PC-3 (cell line): Measurements from ENCODE around the gene PRMT1. TPM values are rescaled to one million over a fixed set of nuclear protein-coding genes. Genes with fewer than 3 reads are reported as not detected.
"Not testable (repeated sequence)": the region's sequence is repeated elsewhere in the genome, so short reads cannot be mapped to it uniquely, and the experiment has no call there.

Experiments
- ATAC-seq: fragments of 200-7000 bp; cut with Tn5 transposase; 2 replicates; pipeline ENCODE4 v1.9.1; 2020; ENCODE audit warnings: mild to moderate bottlenecking, moderate library complexity
- BruUV-seq: library from RNA; stranded (reverse); fragments of 400-500 nt; replicated peaks from 2 replicates; lab custom pipeline; 2021; lab: Mats Ljungman, UMichigan
- CTCF ChIA-PET: fragments of 300-600 bp; sonication (Branson Sonifier 250); formaldehyde crosslinking; loops from one replicate; lab custom pipeline; 2022; ENCODE audit warnings: antibody characterized with exemption; lab: Charles Lee
- POLR2A ChIA-PET: fragments of 300-600 bp; sonication (Branson Sonifier 250); formaldehyde crosslinking; loops from one replicate; lab custom pipeline; 2022; ENCODE audit warnings: antibody characterized with exemption; ENCODE audit not compliant: unreplicated experiment; lab: Charles Lee
- DNase-seq: peaks from one replicate; pipeline ENCODE4 v3.0.0-alpha.2; 2015
- H2AFZ ChIP-seq: fragments of 300-600 bp; sonication (generic); 2 replicates; pipeline ENCODE4 v1.6.0; 2016; ENCODE audit warnings: antibody characterized with exemption, low read length
- H3F3A ChIP-seq: fragments of 300-600 bp; sonication (generic); one replicate; pipeline ENCODE4 v1.6.0; 2017; ENCODE audit warnings: antibody characterized with exemption, low read length, control low read depth, mild to moderate bottlenecking; ENCODE audit not compliant: unreplicated experiment
- H3K27ac ChIP-seq: fragments of 300-600 bp; sonication (generic); 2 replicates; pipeline ENCODE4 v1.5.1; 2016; ENCODE audit warnings: mild to moderate bottlenecking, low read length
- H3K27me3 ChIP-seq: fragments of 300-600 bp; sonication (generic); 2 replicates; pipeline ENCODE4 v1.6.1; 2016; ENCODE audit warnings: low read length, mixed read lengths
- H3K36me3 ChIP-seq: fragments of 300-600 bp; sonication (generic); 2 replicates; pipeline ENCODE4 v1.6.1; 2016; ENCODE audit warnings: low read depth, mixed run types, low read length, mixed read lengths
- H3K4me1 ChIP-seq: fragments of 300-600 bp; sonication (generic); 2 replicates; pipeline ENCODE4 v1.5.1; 2016; ENCODE audit warnings: low read length; ENCODE audit not compliant: insufficient read depth
- H3K4me2 ChIP-seq: fragments of 300-600 bp; sonication (generic); 2 replicates; pipeline ENCODE4 v1.6.0; 2016; ENCODE audit warnings: low read length
- H3K4me3 ChIP-seq: fragments of 300-600 bp; sonication (generic); 2 replicates; pipeline ENCODE4 v1.5.1; 2016; ENCODE audit warnings: mild to moderate bottlenecking, low read length, mixed read lengths
- H3K79me2 ChIP-seq: fragments of 300-600 bp; sonication (generic); 2 replicates; pipeline ENCODE4 v1.6.1; 2017; ENCODE audit warnings: low read length, mixed read lengths
- H3K9ac ChIP-seq: fragments of 300-600 bp; sonication (generic); 2 replicates; pipeline ENCODE4 v1.6.0; 2016; ENCODE audit warnings: mild to moderate bottlenecking, low read length
- H3K9me2 ChIP-seq: fragments of 300-600 bp; sonication (generic); replicated peaks from 2 replicates; pipeline ENCODE4 v1.6.1; 2016; ENCODE audit warnings: mixed run types, low read length, mixed read lengths
- H3K9me3 ChIP-seq: fragments of 300-600 bp; sonication (generic); 2 replicates; pipeline ENCODE4 v1.6.1; 2016; ENCODE audit warnings: low read length, mixed read lengths
- H4K20me1 ChIP-seq: fragments of 300-600 bp; sonication (generic); 2 replicates; pipeline ENCODE4 v1.6.1; 2016; ENCODE audit warnings: low read length, mixed read lengths
- EZH2 ChIP-seq: fragments of 300-600 bp; sonication (generic); IDR thresholded peaks from one replicate; pipeline ENCODE4 v1.6.1; 2017; ENCODE audit warnings: antibody characterized with exemption, mild to moderate bottlenecking, low read length; ENCODE audit not compliant: unreplicated experiment
- EZH2phosphoT487 ChIP-seq: fragments of 300-600 bp; sonication (generic); IDR thresholded peaks from 2 replicates; pipeline ENCODE4 v1.6.1; 2018; ENCODE audit warnings: mild to moderate bottlenecking, antibody characterized with exemption, low read length, borderline replicate concordance
- intact Hi-C: fragments of 100-400 bp; cut with micrococcal nuclease; formaldehyde crosslinking; loops from 2 replicates; pipeline ENCODE4 v1.9.0; 2023
- total RNA-seq: library from RNA; depleted of rRNA; stranded (reverse); fragments of >200 nt; gene quantifications from 2 replicates; pipeline ENCODE4 v1.2.3, GENCODE V29; 2014
- TF ChIP-seq, protein P1 (sequence below): fragments of 300-600 bp; sonication (generic); conservative IDR thresholded peaks from 2 replicates; pipeline ENCODE4 v1.5.1; 2017; ENCODE audit warnings: antibody characterized with exemption, low read depth, mild to moderate bottlenecking, low read length

Gene PRMT1
- total RNA-seq, 1 experiment from 2014 or later: 625 TPM

DNA sequence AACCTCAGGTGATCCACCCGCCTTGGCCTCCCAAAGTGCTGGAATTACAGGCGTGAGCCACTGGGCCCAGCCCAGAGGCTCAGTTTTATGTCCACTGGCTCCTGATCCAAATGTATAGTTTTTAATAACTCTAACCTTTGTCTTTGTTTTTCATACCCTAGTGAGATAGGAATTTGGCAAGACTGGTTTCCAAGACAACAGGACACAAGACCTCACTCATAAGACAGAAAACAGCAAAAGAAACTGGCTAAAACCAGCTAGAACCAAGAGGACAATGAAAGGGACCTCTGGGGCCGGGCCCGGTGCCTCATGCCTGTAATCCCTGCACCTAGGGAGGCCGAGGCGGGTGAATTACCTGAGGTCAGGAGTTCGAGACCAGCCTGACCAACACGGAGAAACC lies 41.4 kb downstream of the PRMT1 start:
- no peak for DNase-seq
- Histone ChIP-seq H3F3A (no peaks in the 10 kb centered on the region), H3K9me3 (no peaks in the 10 kb centered on the region), H3K27me3 (no peaks in the 10 kb centered on the region), H3K36me3 (no peaks in the 10 kb centered on the region), H3K4me2 (no peak overlapping the region), H3K4me3 (no peak overlapping the region), H2AFZ (no peak overlapping the region), H3K9me2 (no peaks in the 10 kb centered on the region), H4K20me1 (no peaks in the 10 kb centered on the region), H3K4me1 (peaks cover 4% of the 10 kb centered on the region; the same call in 1 of the 2 replicates), H3K27ac (no peak overlapping the region), H3K9ac (no peak overlapping the region), H3K79me2 (no peaks in the 10 kb centered on the region)
- ChIA-PET POLR2A (interaction anchor here (0.6 kb wide), 1 partner anchor 42 kb away, joined by 4 read pairs; no protein-coding TSS in a partner anchor), CTCF (interaction anchor here (0.6 kb wide), 1 partner anchor 79 kb away, joined by 3 read pairs; the partner anchor contains the start of gene RRAS)
- intact Hi-C loops: no loop called here
- no TSS peak for BruUV-seq
- no peak for TF ChIP-seq EZH2phosphoT487
- no peak for TF ChIP-seq EZH2
- TF ChIP-seq, protein P1, sequence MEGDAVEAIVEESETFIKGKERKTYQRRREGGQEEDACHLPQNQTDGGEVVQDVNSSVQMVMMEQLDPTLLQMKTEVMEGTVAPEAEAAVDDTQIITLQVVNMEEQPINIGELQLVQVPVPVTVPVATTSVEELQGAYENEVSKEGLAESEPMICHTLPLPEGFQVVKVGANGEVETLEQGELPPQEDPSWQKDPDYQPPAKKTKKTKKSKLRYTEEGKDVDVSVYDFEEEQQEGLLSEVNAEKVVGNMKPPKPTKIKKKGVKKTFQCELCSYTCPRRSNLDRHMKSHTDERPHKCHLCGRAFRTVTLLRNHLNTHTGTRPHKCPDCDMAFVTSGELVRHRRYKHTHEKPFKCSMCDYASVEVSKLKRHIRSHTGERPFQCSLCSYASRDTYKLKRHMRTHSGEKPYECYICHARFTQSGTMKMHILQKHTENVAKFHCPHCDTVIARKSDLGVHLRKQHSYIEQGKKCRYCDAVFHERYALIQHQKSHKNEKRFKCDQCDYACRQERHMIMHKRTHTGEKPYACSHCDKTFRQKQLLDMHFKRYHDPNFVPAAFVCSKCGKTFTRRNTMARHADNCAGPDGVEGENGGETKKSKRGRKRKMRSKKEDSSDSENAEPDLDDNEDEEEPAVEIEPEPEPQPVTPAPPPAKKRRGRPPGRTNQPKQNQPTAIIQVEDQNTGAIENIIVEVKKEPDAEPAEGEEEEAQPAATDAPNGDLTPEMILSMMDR: no peak
- ATAC-seq: 0 out of 2 replicates have a peak, but pooled peaks have one; percentile 22

DNA sequence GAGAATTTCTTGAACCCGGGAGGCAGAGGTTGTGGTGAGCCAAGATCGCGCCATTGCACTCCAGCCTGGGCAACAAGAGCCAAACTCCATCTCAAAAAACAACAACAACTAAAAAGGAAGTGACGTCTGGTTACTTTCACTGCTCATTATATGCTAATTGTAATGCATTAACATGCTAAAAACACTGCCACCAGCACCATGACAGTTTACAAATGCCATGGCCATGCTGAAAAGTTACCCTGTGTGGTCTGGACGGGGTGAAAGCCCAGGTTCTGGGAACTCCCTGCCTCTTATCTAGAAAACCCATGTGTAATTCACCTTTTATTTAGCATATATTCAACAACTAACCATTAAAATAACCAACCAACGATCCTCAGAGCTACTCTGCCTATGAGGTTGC lies 41.9 kb downstream of the PRMT1 start:
- Histone ChIP-seq H3K4me1 (no peaks in the 10 kb centered on the region), H2AFZ (no peak overlapping the region), H3K36me3 (no peaks in the 10 kb centered on the region), H3K27ac (no peak overlapping the region), H3K9me3 (no peaks in the 10 kb centered on the region), H3K79me2 (no peaks in the 10 kb centered on the region), H3K27me3 (no peaks in the 10 kb centered on the region), H3K4me3 (no peak overlapping the region), H3F3A (no peaks in the 10 kb centered on the region), H4K20me1 (no peaks in the 10 kb centered on the region), H3K9ac (no peak overlapping the region), H3K4me2 (no peak overlapping the region), H3K9me2 (no peaks in the 10 kb centered on the region)
- intact Hi-C loops: no loop called here
- ChIA-PET POLR2A (no interaction called here), CTCF (no interaction called here)
- no peak for TF ChIP-seq EZH2
- TF ChIP-seq EZH2phosphoT487: no peak
- TF ChIP-seq, protein P1: no peak
- BruUV-seq: no TSS peak
- ATAC-seq (no peak), DNase-seq (no peak)

DNA sequence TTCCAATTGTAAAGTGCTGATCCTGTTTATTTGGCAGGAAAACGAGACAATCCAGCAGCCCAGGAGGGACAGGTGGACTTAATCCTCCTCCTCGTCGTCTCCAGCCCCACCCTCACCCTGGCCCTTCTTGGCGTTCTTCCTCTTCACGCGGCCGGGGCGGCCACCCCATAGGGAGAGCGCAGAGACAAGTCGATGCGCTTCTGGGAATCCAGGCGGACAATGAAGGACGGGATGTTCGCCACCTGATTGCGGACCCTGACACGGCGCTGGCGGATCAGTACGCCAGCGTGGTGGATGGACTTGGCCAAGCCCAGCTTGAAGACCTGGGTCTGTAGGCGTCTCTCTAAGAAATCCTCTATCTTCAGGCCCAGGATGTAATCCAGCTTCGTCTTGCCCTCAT lies 42.3 kb downstream of the PRMT1 start:
- intact Hi-C loops: not testable (repeated sequence)
- CTCF ChIA-PET: interaction anchor here (0.6 kb wide), 1 partner anchor 173 kb away, joined by 6 read pairs; no protein-coding TSS in a partner anchor

More for the DNA sequence above, 42.3 kb downstream of the PRMT1 start:
- H3F3A ChIP-seq, H3K9me3 ChIP-seq, H3K9ac ChIP-seq, BruUV-seq, H3K27ac ChIP-seq, H4K20me1 ChIP-seq, H3K79me2 ChIP-seq, H3K4me2 ChIP-seq, H3K4me1 ChIP-seq, POLR2A ChIA-PET, H3K27me3 ChIP-seq, H3K36me3 ChIP-seq, ATAC-seq, DNase-seq, H2AFZ ChIP-seq, H3K9me2 ChIP-seq, H3K4me3 ChIP-seq: not testable (repeated sequence)
